HG02642 (cell line): ENCODE results near the gene HPX.
"Not testable (repeated sequence)": the region's sequence is repeated elsewhere in the genome, so short reads cannot be mapped to it uniquely, and the experiment has no call there.

Source experiments
- ATAC-seq: cut with Tn5 transposase; IDR thresholded peaks from one replicate; pipeline ENCODE4 v1.9.1; 2021; ENCODE audit warnings: mild to moderate bottlenecking; ENCODE audit not compliant: unreplicated experiment, poor library complexity

Gene HPX

GRCh38 chr11:6393989-6394670, 46.7 kb downstream of the HPX start:
- ATAC-seq: no peak

GRCh38 chr11:6392251-6392650, 48.5 kb downstream of the HPX start:
- ATAC-seq: not testable (repeated sequence)

GRCh38 chr11:6391537-6392134, 49.2 kb downstream of the HPX start:
- no peak for ATAC-seq

- ATAC-seq: no peak
Measured at GRCh38 chr11:6390718-6391469, 49.9 kb downstream of the HPX start.

- peak; percentile 98 for ATAC-seq
Measured at GRCh38 chr11:6389905-6390717, 50.7 kb downstream of the HPX start, which contains the start of gene SMPD1. Gene SMPD1 (plus strand): TSS chr11:6390474. CDS start chr11:6390599, 125 bp downstream.

GRCh38 chr11:6388748-6389147, 52.0 kb downstream of the HPX start:
- ATAC-seq: no peak

GRCh38 chr11:6387811-6388599, 52.8 kb downstream of the HPX start:
- ATAC-seq: no peak

- ATAC-seq: no peak
Measured at GRCh38 chr11:6385046-6385777, 55.6 kb downstream of the HPX start.
